Activated CD8-positive, alpha-beta memory T cell treated with anti-CD3 and anti-CD28 coated beads for 36 hours (primary cell): ENCODE results near the gene MSL1. TPM values are rescaled to one million over a fixed set of nuclear protein-coding genes. Genes with fewer than 3 reads are reported as not detected.

Experiments
- CTCF ChIA-PET: fragments of 350-600 bp; sonication (Branson Sonifier 250); formaldehyde crosslinking; loops from one replicate; lab custom pipeline; 2021; ENCODE audit warnings: antibody characterized with exemption; lab: Charles Lee
- POLR2A ChIA-PET: fragments of 350-600 bp; sonication (Branson Sonifier 250); formaldehyde crosslinking; loops from one replicate; lab custom pipeline; 2021; ENCODE audit warnings: antibody characterized with exemption; lab: Charles Lee
- total RNA-seq, 2 experiments: library from RNA; stranded (reverse); gene quantifications; one replicate each; pipeline ENCODE4 v1.2.3, GENCODE V29; 2021

The MSL1 gene
- total RNA-seq, 2 experiments from 2014 or later = 80.5 to 84.8 TPM

- CTCF ChIA-PET = interaction anchor here (1.5 kb wide), 1 partner anchor 32 kb away, joined by 3 read pairs; no protein-coding TSS in a partner anchor
- POLR2A ChIA-PET = no interaction called here
Observed at GRCh38 chr17:40145476-40145875, 23.7 kb downstream of the MSL1 start.

- CTCF ChIA-PET = interaction anchor here (1.1 to 1.6 kb wide), 4 partner anchors 10 to 210 kb away, joined by 3 to 5 read pairs (median 4); no protein-coding TSS in a partner anchor
Observed at GRCh38 chr17:40148527-40148926, 26.8 kb downstream of the MSL1 start.

GRCh38 chr17:40150276-40150675, 28.5 kb downstream of the MSL1 start:
- POLR2A ChIA-PET = interaction anchor here (0.6 kb wide), 1 partner anchor 25 kb away, joined by 3 read pairs; no protein-coding TSS in a partner anchor

More at GRCh38 chr17:40148527-40148926, 26.8 kb downstream of the MSL1 start:
- POLR2A ChIA-PET = interaction anchor here (0.6 to 1.2 kb wide), 3 partner anchors 9 to 542 kb away, joined by 3 to 5 read pairs (median 4); no protein-coding TSS in a partner anchor

GRCh38 chr17:40151414-40151963, 29.7 kb downstream of the MSL1 start:
- ChIA-PET CTCF (interaction anchor here (1.0 to 1.7 kb wide), 4 partner anchors 11 to 40 kb away, joined by 3 to 4 read pairs (median 3); partner anchors contain the start of gene CASC3), POLR2A (interaction anchor here (0.8 to 4.0 kb wide), 3 partner anchors 11 to 29 kb away, joined by 3 to 20 read pairs (median 3); partner anchors contain the start of gene CASC3)

More at GRCh38 chr17:40150276-40150675, 28.5 kb downstream of the MSL1 start:
- CTCF ChIA-PET = interaction anchor here (1.2 to 1.6 kb wide), 4 partner anchors 18 to 208 kb away, joined by 3 to 6 read pairs (median 4); no protein-coding TSS in a partner anchor

- ChIA-PET POLR2A (interaction anchor here (0.8 to 4.0 kb wide), 2 partner anchors 13 to 19 kb away, joined by 3 to 20 read pairs; partner anchors contain the start of gene CASC3), CTCF (interaction anchor here (0.6 to 1.1 kb wide), 3 partner anchors 39 to 179 kb away, joined by 3 to 8 read pairs (median 4); partner anchors contain the start of gene MED24)
Observed at GRCh38 chr17:40153603-40154236, 31.9 kb downstream of the MSL1 start.

GRCh38 chr17:40157973-40158372, 36.2 kb downstream of the MSL1 start:
- ChIA-PET CTCF (interaction anchor here (0.9 to 2.0 kb wide), 4 partner anchors 10 to 83 kb away, joined by 3 to 9 read pairs (median 4); no protein-coding TSS in a partner anchor), POLR2A (no interaction called here)

- ChIA-PET CTCF (interaction anchor here (0.9 to 2.0 kb wide), 4 partner anchors 10 to 83 kb away, joined by 3 to 9 read pairs (median 4); no protein-coding TSS in a partner anchor), POLR2A (interaction anchor here (0.5 kb wide), 1 partner anchor 27 kb away, joined by 3 read pairs; no protein-coding TSS in a partner anchor)
Observed at GRCh38 chr17:40158438-40159013, 36.8 kb downstream of the MSL1 start.

- ChIA-PET CTCF (interaction anchor here (0.7 kb wide), 1 partner anchor 100 kb away, joined by 3 read pairs; no protein-coding TSS in a partner anchor), POLR2A (no interaction called here)
Observed at GRCh38 chr17:40159456-40159855, 37.7 kb downstream of the MSL1 start.

GRCh38 chr17:40167685-40168261, 46.0 kb downstream of the MSL1 start:
- CTCF ChIA-PET = interaction anchor here (0.7 to 2.1 kb wide), 18 partner anchors 10 to 149 kb away, joined by 3 to 38 read pairs (median 4); partner anchors contain the start of genes MED24 and NR1D1
- POLR2A ChIA-PET = interaction anchor here (0.8 to 1.0 kb wide), 3 partner anchors 9 to 55 kb away, joined by 3 to 4 read pairs (median 3); no protein-coding TSS in a partner anchor

GRCh38 chr17:40168262-40168832, 46.6 kb downstream of the MSL1 start:
- POLR2A ChIA-PET = interaction anchor here (0.7 to 1.0 kb wide), 4 partner anchors 8 to 56 kb away, joined by 3 to 4 read pairs (median 3); partner anchors contain the start of gene MSL1
- CTCF ChIA-PET = interaction anchor here (0.7 to 2.7 kb wide), 24 partner anchors 10 to 150 kb away, joined by 3 to 38 read pairs (median 4); partner anchors contain the start of genes CASC3, MED24, NR1D1 and WIPF2

GRCh38 chr17:40170325-40170724, 48.6 kb downstream of the MSL1 start:
- ChIA-PET CTCF (interaction anchor here (0.7 to 2.7 kb wide), 3 partner anchors 21 to 143 kb away, joined by 3 to 13 read pairs (median 11); partner anchors contain the start of gene NR1D1), POLR2A (no interaction called here)

- ChIA-PET CTCF (no interaction called here), POLR2A (no interaction called here)
Observed at GRCh38 chr17:40171750-40172149, 50.0 kb downstream of the MSL1 start.

GRCh38 chr17:40173091-40173777, 51.5 kb downstream of the MSL1 start:
- ChIA-PET POLR2A (no interaction called here), CTCF (interaction anchor here (0.8 to 1.3 kb wide), 3 partner anchors 17 to 114 kb away, joined by 3 read pairs; partner anchors contain the start of gene CDC6)

- ChIA-PET CTCF (interaction anchor here (0.8 to 1.3 kb wide), 2 partner anchors 16 to 114 kb away, joined by 3 read pairs; partner anchors contain the start of gene CDC6), POLR2A (no interaction called here)
Observed at GRCh38 chr17:40173778-40174135, 52.0 kb downstream of the MSL1 start.

- CTCF ChIA-PET = interaction anchor here (1.3 to 1.5 kb wide), 3 partner anchors 16 to 62 kb away, joined by 3 to 5 read pairs (median 4); no protein-coding TSS in a partner anchor
- POLR2A ChIA-PET = no interaction called here
Observed at GRCh38 chr17:40174514-40174913, 52.7 kb downstream of the MSL1 start.

- ChIA-PET CTCF (interaction anchor here (0.6 to 1.8 kb wide), 7 partner anchors 15 to 357 kb away, joined by 3 to 6 read pairs (median 4); no protein-coding TSS in a partner anchor), POLR2A (interaction anchor here (0.6 to 0.8 kb wide), 3 partner anchors 8 to 37 kb away, joined by 3 read pairs; no protein-coding TSS in a partner anchor)
Observed at GRCh38 chr17:40175928-40176753, 54.4 kb downstream of the MSL1 start.
